Stimulated activated CD4-positive, alpha-beta T cell treated with anti-CD3 and anti-CD28 coated beads, Interleukin-2, amount 100 ng/mL, for 48 hours (primary cell): ENCODE measurements around the gene PPP4R2.
A peak's percentile ranks its signal among the peaks of the same experiment; 100 is the strongest.

Experiments
- DNase-seq, 2 donors: peaks; one replicate each; pipeline ENCODE4 v3.0.0-alpha.2; 2020

Gene PPP4R2, protein sequence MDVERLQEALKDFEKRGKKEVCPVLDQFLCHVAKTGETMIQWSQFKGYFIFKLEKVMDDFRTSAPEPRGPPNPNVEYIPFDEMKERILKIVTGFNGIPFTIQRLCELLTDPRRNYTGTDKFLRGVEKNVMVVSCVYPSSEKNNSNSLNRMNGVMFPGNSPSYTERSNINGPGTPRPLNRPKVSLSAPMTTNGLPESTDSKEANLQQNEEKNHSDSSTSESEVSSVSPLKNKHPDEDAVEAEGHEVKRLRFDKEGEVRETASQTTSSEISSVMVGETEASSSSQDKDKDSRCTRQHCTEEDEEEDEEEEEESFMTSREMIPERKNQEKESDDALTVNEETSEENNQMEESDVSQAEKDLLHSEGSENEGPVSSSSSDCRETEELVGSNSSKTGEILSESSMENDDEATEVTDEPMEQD

GRCh38 chr3:72996473-72997333 lies at the start of gene PPP4R2:
TSS of gene PPP4R2 (plus strand) at chr3:72996811. CDS start at chr3:72997038, 227 bp downstream.
- peak; percentile 84 to 89 for DNase-seq

DNA sequence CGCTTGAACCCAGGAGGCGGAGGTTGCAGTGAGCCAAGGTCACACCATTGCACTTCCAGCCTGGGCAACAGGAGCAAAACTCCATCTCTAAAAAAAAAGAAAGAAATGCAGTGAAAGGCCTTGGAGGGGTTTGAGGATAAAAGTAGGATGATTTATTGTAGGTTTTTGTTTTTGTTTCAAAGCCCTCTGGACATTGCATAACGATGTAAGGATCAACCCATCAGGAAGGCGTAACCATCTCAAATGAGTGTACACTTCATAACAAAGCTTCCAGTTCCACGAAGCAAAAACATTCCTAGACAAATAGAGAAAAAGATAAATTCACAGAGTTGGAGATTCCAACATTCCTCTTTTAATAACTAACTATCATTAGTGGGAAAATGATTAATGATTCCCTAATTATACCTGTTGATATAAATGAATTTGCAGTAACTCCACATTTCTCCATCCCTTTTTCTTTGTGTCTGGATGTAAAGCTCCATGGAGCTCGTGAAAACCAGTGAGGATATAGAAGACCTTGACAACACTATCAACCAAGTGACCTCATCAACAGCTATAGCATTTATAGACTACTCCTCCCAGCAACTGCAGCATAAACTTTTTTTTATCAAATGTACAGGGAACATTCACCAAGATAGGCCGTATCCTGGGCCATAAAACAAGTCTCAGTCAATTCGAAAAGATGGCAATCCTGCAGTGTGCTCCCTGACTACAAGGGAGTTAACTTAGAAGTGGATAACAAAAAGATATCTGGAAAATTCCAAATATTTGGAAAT lies 48.7 kb upstream of the PPP4R2 start:
- no peak for DNase-seq

GRCh38 chr3:72949016-72949415 lies 47.6 kb upstream of the PPP4R2 start:
- DNase-seq: no peak

GRCh38 chr3:72950372-72950771 lies 46.2 kb upstream of the PPP4R2 start:
- no peak for DNase-seq

DNA sequence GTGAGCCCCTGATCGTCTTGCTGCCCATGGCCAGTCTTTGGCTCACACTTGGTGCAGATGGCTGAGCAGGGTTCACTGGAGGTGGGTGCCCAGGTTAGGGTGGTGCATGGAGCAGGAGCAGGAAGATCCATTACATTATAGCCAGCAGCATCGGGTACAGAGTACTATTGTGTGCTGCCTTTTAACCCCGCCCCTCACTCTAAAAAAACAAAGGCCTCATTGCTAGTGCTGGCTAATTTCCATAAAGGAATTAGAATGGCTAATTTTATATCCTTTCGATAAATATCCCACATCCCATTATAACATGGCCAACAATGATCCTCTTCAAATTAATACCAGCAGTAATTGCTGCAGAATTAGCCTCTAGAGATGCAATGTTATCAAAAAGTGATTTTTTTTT lies 45.8 kb upstream of the PPP4R2 start:
- no peak for DNase-seq

DNA sequence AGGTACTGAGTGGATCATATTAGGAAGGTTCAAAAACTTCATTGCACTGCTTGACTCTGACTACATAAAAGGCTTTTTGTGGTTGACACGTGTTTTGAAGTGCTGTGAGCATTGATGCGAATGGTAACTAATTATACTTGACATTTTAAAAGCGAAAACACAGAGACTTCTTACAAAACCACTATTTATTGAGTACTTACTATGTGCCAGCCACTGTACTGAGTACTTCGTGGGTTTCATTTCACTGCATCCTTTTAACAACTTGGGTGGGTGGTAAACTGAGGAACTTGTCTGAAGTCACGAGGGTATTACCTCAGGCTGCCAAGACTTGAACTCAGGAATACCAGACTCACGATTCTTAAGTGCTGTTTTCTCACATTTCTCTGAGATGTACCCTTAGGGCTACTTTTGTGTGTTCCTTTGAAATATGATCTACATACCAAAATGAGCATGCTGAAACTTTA lies 45.3 kb upstream of the PPP4R2 start:
- DNase-seq: no peak

DNA sequence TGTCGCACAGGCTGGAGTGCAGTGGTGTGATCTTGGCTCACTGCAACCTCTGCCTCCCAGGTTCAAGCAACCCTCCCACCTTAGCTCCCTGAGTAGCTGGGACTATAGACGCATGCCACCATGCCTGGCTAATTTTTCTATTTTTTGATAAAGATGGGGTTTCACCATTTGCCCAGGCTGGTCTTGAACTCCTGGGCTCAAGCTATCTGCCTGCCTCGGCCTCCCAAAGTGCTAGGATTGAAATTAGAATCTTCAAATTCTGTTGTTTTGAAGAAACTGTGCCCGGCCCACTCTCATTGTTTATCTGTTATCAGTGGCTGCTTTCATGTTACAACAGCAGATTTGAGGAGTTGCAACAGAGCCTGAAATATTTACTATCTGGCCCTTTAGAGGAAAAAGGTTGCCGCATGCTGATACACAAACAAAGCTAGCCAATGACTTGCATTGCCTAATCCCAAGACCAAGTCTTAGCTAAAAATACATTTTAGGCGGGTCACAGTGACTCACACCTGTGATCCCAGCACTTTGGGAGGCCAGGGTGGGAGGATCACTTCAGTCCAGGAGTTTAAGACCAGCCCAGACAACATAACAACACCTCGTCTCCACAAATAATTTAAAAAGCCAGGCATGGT lies 43.2 kb upstream of the PPP4R2 start:
- DNase-seq: no peak

DNA sequence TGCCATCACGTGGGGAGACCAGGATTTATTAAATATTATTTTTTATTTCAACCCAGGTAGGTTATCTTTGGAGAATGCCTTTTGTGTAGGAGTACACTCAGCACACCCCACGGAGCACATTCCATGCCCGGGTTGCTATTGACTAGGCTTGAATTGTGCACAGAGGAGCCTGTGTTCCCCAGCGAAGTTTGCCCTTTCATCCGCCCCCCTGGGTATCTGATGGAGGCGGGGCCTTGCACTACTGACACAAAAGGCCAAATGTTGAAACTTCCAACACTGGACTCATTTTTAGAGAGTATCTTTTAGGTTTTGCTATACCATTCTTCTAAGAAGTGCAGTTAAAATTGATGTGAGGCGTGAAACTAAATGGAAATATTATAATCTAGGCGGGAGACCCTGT lies 39.3 kb upstream of the PPP4R2 start:
- DNase-seq: no peak

DNA sequence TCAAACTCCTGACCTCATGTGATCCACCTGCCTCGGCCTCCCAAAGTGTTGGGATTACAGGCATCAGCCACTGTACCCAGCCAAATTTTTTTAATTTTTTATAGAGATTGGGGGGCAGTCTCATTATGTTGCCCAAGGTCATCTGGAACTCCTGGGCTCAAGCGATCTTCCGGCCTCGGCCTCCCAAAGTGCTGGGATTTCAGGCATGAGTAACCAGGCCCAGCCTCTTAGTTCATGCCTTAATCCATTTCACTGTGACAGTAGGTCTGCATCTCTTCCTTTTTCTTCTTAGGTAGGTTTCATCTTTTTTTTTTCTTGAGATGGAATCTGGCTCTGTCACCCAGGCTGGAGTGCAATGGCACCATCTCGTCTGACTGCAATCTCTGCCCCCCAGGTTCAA lies 37.3 kb upstream of the PPP4R2 start:
- DNase-seq: no peak

GRCh38 chr3:72960812-72961518 lies 35.6 kb upstream of the PPP4R2 start:
- peak; percentile 6 to 21 for DNase-seq

GRCh38 chr3:72961752-72962151 lies 34.9 kb upstream of the PPP4R2 start:
- no peak for DNase-seq

DNA sequence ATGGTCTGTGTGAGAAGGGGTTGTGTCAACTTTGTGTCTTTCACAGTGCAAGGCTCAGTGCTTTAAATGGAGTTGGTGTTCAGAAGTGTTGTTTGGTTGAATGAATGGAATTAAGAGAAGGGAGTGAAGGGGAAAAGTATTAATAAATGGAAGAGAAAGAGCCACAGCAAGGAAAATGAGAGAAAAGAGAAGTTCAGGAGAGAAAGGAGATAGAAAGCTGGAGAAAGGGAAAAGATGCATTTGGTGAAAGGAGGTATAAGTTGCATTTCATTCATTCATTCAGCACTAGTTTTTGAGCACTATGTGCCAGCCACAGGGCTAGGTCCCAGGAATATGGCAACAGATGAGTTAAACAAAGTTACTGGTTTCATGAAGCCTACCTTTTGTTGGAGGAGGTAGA lies 34.3 kb upstream of the PPP4R2 start:
- no peak for DNase-seq

DNA sequence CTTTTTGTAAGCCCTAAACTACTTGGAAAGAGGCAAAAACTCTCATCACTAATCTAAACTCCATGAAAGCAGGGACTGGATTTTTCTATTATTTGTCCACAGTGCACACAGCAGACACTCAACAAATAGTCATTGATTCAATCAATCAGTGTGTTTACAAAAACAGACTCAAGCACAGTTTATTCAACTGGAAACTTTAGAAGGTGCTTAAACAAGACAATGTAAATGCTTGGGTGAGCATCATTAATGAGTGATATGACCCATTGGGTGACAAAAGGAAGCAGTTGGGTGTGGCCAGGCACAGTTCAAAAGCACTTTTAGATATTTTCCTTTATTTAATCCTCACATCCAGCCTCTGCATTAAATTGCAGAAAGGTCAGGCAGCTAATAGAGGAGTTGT lies 32.0 kb upstream of the PPP4R2 start:
- DNase-seq: no peak

DNA sequence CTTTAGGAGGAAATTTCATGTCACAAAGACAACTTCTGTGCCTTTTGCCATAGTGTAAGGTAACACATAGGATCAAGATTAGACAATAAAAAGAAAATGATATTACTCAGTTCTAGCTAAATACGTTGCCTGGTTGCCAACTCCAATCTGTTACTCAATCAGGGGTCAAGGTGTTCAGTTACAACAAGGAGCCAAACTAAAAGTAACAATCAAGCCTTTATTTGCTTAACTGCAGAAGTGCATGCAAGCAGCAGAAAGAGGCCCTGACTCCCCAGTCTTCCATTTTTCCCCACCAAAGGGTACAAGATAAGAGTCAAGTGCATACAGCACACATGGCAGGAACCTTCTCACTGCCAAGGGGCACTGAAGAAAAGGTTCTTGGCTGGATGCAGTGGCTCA lies 28.3 kb upstream of the PPP4R2 start:
- no peak for DNase-seq

DNA sequence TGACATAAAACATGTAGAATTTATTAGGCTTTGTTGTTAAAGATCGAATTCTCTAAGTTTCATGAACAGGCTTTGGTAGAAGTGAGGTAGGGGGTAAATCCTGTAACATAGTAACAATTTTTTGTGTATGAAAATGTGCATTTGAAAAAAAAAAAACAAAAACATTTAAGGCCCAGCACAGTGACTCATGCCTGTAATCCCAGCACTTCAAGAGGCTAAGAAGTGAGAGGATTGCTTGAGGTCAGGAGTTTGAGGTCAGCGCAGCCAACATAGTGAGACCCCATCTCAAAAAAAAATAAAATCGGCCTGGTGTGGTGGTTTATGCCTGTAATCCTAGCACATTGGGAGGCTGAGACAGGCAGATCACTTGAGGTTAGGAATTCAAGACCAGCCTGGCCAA lies 26.8 kb upstream of the PPP4R2 start:
- no peak for DNase-seq

DNA sequence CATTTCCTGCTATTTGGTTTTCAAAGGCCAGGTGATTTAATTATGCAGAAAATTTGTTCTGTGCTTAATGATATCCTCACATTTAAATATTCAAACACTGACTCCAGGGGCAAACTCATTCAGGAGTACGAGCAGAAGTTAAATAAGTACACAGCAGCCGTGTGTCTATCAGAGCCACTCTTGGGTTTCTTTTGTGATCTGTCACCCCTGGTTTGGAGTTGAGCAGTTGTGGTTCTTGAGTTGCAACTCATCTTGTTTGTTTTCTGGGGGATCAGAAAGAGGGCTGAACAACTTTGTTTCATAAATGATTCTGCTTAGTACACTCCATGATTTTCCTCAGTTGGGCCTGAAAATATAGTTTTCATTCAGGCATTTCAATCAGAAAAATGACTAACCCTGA lies 25.7 kb upstream of the PPP4R2 start:
- DNase-seq: no peak

- DNase-seq: no peak
These were observed 23.9 kb upstream of the PPP4R2 start for GRCh38 chr3:72972706-72973030.

DNA sequence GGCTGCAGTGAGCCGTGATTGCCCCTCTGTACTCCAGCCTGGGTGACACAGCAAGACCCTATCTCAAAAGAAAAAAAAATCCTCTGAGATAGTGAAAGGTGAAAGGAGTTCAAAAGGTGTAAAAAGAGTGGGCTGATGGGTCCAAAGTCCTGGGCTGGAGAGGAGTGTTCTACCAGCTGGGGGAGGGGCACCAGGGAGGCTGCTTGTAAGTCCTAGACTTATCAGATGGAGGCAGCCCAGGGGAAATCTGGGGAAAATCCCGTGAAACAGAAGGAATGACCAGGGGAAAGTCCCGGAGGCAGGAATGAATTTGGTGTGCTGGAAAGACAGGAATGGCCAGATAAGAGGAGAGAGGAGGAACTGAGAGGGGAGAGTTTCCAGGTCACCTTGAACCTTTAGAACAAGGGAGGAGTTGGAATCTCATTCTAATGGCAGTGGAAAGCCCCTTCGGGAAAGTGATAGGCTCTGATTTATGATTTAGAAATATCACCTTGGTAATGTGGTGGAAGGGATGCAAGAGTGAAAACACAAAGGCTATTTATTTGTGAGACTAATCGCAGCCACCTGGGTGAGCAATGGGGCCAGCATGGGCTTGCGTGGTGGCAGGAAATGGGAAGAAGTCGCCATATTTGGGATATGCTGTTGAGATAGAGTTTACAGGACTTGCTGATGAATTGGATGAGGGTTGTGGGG lies 23.4 kb upstream of the PPP4R2 start:
- DNase-seq: no peak

- DNase-seq: no peak
These were observed 22.8 kb upstream of the PPP4R2 start for GRCh38 chr3:72973786-72974185.

GRCh38 chr3:72974956-72975355 lies 21.7 kb upstream of the PPP4R2 start:
- no peak for DNase-seq

GRCh38 chr3:72976281-72976741 lies 20.3 kb upstream of the PPP4R2 start:
- DNase-seq: no peak
